CD4-positive, alpha-beta T cell treated with Interleukin-4 for 1 hour (primary cell): ENCODE results near the gene BRF1.
"Not testable (repeated sequence)": the region's sequence is repeated elsewhere in the genome, so short reads cannot be mapped to it uniquely, and the experiment has no call there.

ENCODE experiments used
- DNase-seq, 2 donors: peaks; one replicate each; pipeline ENCODE4 v3.0.0-alpha.2; 2020 to 2022

BRF1 gene

DNA sequence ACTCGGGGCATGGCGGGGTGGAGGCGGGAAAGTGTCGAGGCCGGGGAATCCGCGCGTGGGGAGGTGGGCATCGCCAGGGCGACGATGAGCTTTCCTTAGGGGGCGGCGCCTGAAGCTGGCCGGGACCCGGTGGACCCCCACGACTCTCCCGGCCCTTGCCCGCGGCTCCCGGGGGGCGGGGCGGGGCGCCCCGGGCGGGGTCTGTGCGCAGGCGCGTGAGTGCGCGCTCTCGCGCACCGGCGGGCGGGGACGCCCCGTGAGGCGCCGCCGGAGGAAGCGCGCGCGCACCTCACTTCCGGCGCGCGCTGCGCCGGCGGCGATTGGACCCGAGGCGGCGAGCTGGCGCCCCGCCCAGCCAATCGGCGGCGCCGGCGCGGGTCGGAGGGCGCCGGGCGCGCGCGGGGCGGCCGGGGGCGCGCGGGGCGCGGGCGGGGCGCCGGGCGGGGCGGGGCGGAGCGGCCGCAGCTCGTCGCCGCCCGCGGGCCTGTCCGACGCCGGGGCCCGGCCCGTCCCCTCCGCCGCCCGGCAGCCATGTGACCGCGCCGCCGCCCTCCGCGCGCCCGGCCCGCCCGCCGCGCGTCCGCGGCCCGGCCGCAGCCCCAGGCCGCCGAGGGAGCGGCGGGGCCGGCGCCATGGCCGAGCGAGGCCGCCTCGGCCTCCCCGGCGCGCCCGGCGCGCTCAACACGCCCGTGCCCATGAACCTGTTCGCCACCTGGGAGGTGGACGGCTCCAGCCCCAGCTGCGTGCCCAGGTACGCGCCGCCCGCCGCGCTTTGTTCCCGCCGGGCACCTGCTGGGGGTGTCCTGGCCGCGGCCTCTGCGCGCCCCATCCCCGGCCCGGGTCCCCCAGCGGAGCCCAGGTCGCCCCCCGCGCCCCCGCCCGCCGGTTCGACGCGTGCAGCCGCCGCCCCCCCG lies 13.7 kb upstream of the BRF1 start, which contains the start of gene PACS2:
PACS2 (plus strand) TSS at position 462 of the 914 bp plus-strand sequence; CDS start at position 633, 171 bp downstream.
- DNase-seq: peak; percentile 75 to 77

DNA sequence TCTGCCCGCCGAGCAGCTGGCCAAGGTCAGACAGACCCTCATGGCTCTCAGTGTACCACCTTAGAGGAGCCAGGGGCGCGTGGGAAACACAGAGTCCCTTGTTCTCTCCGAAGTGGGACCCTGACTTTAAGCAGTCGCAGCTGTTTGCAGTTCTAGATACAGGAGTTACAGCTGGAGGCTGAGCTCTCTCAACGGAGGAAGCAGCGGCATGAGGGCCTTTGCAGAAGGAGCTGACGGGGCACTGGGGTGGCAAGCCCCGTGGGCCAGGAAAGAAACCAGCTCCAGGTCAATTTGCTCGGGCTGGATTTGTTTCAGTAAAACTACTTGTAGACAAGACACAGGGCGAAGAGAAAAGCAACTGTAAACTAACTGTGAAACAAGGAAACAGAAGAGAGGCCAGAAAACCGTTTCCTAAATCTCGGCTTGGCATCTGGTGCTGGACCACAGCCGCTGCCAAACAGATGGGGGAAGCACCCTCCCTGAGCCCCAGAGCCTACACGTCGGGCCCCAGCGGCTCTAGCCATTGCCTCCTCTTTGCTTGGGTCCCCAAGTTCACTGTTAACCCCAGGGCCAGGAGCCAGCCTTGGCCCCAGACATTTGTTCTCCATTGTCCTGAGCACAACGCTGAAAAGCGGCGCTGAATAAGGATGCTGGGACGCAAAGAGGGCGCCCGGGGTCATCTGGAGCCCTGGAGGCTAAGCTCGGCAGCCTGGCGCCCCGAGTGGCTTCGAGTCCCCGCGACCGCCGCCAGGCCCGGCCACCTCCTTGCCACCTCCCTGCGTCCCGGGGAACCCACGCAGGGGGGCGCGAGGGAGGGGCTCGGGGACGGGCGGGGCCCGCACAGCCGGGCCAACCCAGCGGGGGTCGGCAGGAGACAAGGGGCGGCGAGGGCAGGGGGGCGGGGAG lies 12.8 kb upstream of the BRF1 start:
- peak in 1 of 2 donors; percentile 21 for DNase-seq

DNA sequence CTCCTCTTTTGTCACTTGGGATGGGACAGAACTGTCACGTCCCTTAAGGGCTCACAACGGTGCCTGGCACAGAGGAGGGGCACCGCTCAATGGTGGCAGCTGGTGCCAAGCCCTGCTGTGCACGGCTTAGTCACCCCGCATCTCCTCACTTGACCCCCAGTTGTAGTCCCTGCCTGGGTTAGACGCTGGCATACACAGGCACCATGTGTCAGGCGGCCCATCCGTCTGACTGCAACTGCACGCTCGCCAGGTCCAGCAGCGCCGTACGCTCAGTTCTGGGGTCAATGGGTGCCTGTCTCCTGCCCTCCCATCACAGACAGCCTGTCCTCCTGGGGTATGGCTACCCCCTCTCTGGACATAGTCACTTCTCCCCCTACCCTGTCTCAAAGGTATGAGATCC lies 12.2 kb upstream of the BRF1 start:
- DNase-seq: no peak

DNA sequence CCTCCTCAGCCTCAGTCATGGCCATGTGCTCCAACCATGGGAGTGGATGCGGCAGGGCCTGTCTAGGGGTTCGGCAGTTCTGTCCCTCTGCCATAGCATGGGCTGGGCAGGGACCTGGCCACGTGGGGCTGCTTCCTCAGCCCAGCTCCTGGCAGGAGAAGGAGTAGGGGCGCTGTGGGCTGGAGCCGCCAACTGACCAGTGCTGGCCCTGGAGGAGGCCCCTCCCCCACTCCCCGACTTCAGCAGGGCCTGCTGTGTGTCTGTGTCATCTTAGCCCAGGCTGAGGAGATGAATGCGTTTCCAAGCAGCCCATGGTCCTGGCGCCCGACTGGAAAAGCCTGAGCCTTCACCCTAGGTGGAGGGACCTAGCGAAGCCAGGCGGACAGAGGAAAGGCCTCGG lies 11.0 kb upstream of the BRF1 start:
- no peak for DNase-seq

DNA sequence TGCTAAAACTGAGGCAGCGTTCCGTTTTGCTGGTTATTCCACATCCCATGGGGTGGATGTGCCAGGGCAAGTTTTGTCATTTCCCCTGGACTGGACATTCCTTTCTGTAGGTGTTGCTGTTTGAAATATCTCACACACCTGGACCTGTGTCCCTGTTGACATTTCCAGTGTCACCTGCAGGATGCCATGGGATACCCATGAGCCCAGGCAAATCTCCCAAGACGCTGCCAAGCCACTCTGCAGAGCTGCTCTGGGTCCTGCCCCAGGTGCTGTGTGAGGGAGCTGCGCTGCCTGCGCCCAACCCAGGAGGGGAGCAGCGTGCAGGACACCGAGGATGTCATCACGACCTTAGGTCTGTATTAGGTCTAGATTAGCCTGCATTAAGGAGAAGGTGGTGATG lies 8.6 kb upstream of the BRF1 start:
- no peak for DNase-seq

DNA sequence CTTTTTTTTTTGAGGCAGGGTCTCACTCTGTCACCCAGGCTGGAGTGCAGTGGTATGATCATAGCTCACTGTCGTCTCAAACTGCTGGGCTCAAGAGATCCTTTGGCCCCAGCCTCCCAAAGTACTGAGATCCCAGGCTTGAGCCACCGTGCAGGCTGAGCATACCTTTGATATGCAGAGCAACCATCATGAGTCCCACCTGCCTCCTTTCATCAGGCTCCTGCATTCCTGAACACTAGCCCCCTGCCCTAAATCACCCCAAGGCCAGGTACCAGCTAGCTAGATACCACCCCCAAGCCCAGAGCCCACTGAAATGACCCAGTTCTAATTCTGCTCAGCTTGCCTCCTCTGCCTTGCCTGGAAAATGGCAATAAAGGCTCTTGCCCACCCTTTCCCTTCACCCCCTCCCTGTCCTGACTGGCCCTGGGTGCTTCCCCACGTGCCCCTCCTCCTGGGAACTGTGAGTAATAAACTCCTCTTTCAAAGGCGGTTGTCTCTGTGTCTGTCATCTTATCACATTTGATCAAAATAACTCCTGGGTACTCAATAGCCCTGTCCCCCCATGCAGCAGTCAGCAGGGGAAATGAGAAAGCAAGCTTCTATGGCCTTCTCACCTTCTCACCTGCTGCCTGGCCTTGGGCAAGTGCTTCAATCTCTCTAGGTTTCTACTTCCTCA lies 6.4 kb upstream of the BRF1 start:
- no peak for DNase-seq

DNA sequence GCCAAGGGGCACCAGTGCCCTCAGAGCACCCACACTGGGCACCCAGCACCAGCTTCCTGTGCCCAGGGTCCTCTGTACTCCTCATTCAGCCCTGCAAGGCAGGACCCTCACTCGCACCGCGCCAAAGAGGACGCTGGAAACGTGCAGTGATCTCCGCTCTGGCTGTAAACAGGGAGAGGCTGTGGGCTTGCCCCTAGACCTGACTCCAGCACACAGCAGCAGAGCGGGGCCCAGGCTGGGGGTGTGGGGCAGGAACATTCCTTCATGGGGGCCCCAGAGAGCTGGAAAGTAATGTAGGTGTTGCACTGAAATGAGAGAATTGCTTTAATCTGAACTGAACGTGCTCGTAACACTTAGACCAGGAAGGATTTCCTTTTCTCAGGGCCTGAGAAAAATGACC lies 5.0 kb upstream of the BRF1 start:
- no peak for DNase-seq

DNA sequence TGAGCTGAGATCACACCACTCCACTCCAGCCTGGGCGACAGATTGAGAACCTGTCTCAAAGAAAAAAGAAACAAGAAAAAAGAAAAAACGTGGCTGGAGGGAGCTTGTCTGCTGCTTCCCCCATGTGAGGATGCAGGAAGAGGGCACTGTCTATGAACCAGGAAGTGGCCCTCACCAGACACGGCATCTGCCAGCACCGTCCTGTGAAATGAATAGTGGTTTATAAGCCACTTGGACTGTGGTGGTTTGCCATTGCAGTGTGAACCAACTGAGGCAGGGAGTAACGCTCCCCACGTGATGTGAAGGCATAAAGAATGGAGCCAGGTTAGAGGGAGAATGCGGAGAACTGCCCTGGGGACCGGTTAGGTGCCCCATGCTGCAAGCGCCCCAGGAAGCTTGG lies 4.5 kb upstream of the BRF1 start:
- peak in 1 of 2 donors; percentile 14 for DNase-seq

DNA sequence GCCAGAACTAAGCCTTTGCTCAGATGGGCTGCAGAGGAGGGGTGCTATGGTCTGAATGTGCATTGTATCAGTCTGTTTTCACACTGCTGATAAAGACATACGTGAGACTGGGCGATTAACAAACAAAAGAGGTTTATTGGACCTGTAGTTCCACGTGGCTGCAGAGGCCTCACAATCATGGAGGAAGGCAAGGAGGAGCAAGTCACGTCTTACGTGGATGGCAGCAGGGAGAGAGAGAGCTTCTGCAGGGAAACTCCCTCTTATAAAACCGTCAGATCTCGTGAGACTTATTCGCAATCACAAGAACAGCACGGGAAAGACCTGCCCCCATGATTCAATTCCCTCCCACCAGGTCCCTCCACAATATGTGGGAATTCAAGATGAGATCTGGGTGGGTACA lies 3.8 kb upstream of the BRF1 start:
- no peak for DNase-seq

DNA sequence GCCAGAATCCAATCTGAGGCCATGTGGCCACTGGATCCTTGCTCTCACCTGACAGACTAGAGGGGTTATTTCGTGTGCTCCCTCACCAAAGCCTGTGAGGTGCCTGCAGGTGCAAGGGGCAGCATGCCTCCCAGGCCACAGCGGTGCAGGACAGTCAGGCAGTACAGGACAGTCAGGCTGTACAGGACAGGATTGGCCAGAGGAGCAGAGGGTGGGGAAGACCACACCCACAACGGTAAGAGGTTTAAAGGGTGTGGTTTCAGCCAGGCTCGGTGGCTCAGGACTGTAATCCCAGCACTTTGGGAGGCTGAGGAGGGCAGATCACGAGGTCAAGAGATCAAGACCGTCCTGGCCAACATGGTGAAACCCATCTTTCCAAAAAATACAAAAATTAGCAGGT lies 3.1 kb upstream of the BRF1 start:
- DNase-seq: no peak

DNA sequence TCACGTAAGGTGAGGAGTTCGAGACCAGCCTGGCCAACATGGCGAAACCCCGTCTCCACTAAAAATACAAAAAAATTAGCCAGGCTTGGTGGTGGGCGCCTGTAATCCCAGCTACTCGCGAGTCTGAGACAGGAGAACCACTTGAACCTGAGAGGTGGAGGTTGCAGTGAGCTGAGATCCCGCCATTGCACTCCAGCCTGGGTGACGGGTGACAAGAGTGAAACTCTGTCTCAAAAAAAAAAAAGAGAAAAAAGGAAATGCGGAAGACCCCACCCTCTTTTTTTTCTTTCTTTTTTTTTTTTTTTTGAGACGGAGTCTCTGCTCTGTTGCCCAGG lies 1.1 kb upstream of the BRF1 start:
- not testable (repeated sequence) for DNase-seq

DNA sequence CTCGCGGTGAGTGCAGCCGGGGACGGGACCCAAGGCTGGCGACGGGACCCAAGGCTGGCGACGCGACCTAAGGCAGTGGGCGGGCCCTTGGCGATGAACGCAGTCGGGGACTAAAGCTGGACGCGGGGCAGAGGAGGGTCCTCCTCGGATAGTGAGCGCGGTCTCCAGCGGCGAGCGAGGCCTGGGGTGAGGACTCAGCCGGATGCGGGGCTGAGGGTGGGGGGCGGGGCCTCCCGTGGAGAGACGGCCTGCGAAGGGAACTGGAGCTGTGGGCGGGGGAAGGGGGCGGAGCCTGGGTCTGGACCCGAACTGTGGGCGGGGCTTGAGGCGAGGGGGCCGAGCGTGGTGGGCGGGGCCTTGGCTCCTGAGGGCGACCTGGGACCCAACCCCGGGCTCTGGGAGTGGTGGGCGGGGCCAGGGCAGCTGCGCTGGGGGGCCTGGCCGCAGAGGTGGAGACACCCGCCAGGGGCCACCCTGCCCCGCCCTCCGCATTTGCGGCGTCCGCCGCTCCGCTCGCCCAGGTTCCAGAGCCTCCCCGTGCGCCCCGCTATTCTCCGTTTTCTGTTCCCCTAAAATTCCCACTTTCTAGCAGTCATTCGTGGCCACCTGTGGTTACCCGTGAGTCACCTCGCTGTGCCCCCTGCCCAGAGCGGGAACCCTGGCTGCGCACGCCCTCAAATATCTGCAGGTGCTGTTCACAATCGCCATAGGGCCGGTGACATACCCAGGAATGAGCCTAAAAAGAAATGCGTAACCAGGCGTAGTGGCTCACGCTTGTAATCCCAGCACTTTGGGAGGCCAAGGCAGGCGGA lies 508 bp upstream of the BRF1 start:
- DNase-seq: peak; percentile 98

DNA sequence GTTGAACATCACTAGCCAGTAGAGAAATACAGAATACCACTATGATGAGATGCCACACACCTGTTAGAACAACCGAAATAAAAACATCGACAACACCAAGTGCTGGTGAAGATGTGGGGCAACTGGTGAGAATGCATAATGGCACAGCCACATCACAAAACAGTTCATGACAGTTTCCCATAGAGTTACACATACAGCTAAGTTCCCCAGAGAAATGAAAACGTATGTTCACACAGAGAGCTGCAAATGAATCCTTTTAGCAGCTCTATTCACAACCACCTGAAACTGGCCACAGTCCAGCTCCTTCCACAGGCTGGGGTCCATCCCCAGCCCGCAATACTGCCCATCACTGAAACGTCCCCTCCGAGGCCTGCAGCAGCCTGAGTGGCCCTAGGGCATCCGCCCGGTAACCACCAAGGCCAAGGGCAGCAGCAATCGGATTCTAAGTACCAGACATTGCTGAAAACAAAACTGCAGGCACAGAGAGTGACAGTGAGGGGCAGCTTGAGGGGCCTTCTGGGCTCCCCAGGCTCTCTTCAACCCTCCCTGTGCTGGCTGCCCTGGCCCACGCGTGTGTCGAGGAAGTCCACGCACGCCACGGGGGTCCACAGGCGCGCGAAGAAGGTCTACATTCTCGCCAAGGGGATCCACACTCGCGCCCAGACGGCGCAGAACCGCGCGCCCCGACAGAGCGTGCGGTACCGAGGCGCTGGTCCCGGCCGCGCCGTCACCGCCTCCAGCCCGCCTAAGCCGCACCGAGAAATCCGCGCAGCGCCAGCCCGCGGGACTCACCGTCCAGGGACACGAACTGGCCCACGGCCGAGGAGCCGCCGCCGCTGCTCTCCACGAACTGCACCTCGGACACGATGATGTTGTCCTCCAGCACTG lies 903 bp downstream of the BRF1 start:
- no peak for DNase-seq

DNA sequence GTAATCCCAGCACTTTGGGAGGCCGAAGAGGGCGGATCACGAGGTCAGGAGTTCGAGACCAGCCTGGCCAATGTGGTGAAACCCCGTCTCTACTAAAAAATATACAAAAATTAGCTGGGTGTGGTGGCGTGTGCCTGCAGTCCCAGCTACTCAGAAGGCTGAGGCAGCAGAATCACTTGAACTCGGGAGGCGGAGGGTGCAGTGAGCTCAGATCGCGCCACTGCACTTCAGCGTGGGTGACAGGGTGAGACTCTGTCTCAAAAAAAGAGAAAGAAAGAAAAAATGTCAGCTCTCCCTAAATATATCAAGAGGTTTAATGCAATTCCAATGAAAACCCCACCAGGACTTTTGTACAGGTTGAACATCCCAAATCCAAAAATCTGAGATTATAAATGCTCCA lies 3.5 kb downstream of the BRF1 start:
- not testable (repeated sequence) for DNase-seq

DNA sequence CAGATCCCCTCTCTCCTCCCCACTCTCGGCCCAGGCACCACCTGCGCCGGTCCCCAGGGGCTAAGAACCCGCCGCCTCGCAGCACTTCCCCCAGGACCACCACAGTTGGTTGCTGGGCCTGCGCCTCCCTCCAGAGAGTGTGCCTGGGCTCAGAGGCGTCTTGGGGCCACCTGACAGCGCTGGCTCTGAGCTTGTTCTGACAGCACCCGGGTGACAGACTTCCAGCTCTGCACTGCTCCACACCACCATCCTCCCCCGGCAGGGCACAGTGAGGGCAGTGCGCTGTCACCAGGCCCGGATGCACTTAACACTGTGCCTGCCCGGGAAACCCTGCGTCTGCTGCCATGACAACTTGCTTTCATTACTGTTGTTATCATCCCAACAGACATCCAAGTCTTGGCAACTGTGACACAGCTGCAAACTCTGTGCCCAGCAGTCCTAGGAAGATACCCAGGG lies 6.6 kb downstream of the BRF1 start:
- DNase-seq: peak; percentile 75 to 83

DNA sequence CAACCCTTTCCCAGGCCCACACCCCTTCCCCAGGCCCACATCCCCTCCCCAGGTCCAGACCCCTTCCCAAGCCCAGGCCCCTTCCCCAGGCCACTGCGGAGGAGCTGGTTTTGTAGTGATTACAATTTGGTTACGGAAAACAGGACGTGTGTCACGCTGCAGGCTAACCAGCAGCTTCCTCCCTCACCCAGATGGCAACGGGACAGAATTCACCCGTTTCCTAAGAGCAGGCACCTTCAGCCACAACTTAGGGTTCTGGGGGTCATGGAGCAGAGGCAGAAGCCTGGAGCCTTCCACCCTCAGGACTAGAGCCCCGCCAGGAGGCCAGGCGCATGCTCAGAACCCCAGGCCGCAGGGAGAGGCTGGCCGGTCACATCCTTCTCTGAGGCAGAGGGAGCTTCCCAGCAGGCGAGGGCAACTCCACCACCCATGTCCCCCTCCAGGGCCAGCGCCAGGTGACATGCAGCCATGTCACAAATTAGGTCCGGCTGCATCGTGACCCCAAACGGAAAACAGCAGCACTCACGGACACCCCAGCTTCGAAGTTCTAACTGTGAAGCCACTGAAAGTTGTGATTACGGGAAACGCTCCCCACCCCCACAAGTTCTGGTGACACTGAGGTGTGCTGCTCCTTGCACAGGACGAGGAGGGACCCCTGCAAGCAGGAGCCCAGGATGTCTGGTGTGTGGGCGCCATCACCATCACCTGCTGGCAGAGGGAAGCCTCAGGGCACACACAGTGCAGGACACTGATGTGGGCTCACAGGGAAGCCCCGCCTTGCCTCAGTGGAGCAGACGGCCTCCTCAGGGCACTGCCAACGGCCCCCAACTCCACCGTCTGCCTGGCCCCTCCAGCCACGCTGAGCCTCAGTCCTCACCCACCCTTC lies 7.7 kb downstream of the BRF1 start:
- DNase-seq: peak; percentile 15 to 36

DNA sequence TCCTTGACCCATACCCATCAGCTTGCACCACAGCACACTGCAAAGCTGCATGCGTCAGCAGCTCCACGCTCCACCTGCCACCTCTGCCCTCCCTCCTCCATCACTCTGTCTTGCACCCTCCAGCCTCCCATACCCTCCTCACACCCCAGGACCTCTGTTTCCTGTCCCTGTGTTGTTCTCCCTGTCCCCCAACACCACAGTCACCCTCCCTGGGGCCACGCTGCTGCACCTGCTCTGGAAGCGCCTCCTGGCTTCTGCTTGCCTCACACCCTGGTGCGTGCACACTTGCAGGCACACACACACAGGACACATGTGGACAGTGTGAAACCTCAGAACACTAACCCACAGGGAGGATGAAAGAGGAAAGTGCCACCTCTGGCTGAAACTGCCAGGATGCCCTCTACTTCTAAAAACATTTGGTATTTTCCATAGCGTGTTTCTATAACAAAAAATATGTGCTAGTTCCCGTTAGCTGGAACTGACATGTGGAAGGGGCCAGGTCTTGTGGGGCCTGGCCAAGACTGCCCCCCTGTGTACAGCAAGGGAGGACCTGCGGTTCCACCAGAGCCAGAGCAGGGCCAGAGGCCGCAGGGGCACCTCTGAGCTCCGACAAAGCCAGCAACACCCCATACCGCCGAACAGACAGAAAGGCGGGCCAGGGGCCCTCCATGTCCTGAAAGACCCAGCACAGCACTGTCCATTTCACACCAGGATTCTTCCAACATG lies 10.0 kb downstream of the BRF1 start:
- peak; percentile 23 to 32 for DNase-seq

DNA sequence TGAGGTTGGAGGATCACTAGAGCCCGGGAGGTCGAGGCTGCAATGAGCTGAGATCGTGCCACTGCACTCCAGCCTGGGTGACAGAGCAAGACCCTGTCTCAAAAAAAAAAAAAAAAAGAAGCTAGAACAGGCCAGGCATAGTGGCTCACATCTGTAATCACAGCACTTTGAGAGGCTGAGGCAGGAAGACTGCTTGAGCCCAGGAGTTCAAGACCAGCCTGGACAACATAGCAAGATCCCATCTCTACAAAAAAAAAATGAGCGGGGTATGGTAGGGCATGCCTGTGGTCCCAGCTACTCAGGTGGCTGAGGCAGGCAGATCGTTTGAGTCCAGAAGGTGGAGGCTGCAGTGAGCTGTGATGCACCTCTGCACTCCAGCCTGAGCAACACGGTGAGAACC lies 11.9 kb downstream of the BRF1 start:
- not testable (repeated sequence) for DNase-seq
